Measurements from ENCODE around the gene UBE2V1.
"Not testable (repeated sequence)": the region's sequence is repeated elsewhere in the genome, so short reads cannot be mapped to it uniquely, and the experiment has no call there.

Gene UBE2V1

DNA sequence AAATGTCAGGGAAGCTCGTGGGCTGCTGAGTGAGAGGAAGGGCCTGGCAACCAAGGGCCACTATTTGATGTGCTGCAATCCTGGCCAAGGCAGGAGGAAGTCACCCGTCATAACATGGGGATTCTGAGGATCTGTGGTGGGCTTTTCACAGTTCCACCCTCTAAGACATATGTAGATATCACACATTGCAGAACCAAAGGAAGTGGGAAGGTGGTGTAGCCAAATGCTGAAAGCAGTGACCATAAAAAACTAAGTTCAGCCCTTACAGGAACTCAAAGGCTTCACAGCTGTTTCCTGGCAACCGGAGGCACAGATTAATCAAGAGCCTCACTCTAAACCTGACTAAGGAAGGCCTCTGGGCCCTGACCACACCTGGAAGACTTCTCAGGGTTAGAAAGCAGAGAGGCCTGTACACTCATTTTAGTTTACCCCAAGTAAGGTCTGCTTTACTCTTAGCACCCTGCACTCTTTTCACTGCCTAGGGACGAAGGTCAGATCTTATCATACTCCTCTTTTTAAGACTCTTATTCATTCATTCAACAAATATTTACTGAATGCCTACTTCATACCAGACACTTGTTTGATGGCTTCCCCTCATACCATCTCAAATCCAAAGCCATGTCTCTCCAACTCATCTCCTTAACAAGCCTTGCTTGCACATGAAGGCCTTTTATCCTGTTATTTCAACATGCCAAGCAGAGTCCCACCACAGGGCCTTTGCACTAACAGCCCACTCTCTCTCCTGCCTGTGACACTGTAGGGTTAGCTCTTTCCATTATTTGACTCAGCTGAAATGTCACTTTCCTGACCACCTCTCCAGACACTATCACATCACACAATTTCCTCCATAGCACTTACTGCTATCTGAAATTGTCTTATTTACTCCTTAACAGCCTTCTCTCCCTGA, 2.6 kb downstream of the UBE2V1 start:
- H3K27me3 ChIP-seq (ENCODE audit: insufficient read depth, low read depth, severe bottlenecking), result no peaks in the 10 kb centered on the region
- TF ChIP-seq, protein P1, sequence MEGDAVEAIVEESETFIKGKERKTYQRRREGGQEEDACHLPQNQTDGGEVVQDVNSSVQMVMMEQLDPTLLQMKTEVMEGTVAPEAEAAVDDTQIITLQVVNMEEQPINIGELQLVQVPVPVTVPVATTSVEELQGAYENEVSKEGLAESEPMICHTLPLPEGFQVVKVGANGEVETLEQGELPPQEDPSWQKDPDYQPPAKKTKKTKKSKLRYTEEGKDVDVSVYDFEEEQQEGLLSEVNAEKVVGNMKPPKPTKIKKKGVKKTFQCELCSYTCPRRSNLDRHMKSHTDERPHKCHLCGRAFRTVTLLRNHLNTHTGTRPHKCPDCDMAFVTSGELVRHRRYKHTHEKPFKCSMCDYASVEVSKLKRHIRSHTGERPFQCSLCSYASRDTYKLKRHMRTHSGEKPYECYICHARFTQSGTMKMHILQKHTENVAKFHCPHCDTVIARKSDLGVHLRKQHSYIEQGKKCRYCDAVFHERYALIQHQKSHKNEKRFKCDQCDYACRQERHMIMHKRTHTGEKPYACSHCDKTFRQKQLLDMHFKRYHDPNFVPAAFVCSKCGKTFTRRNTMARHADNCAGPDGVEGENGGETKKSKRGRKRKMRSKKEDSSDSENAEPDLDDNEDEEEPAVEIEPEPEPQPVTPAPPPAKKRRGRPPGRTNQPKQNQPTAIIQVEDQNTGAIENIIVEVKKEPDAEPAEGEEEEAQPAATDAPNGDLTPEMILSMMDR (IDR thresholded peaks at IDR 0.05; ENCODE audit: low read depth, low read length), result no peak
- H3K4me3 ChIP-seq (ENCODE audit: low read depth, low read length), result no peak overlapping the region

GRCh38 chr20:50108556-50109235, 4.3 kb downstream of the UBE2V1 start:
- H3K27me3 ChIP-seq (ENCODE audit: insufficient read depth, low read depth, severe bottlenecking), result no peaks in the 10 kb centered on the region
- peaks cover 15% of the 10 kb centered on the region for H3K36me3 ChIP-seq
- H3K9me3 ChIP-seq (ENCODE audit: severe bottlenecking), result no peaks in the 10 kb centered on the region
- H3K27ac ChIP-seq, result no peak overlapping the region
- TF ChIP-seq, protein P1 (IDR thresholded peaks at IDR 0.05; ENCODE audit: low read depth, low read length), result no peak
- DNase-seq, result no peak
- H3K4me3 ChIP-seq (ENCODE audit: low read depth, low read length), result no peak overlapping the region

More for the DNA sequence above, 2.6 kb downstream of the UBE2V1 start:
- H3K27ac ChIP-seq, result no peak overlapping the region
- H3K36me3 ChIP-seq, result peaks cover 15% of the 10 kb centered on the region
- DNase-seq, result no peak
- H3K9me3 ChIP-seq (ENCODE audit: severe bottlenecking), result no peaks in the 10 kb centered on the region

DNA sequence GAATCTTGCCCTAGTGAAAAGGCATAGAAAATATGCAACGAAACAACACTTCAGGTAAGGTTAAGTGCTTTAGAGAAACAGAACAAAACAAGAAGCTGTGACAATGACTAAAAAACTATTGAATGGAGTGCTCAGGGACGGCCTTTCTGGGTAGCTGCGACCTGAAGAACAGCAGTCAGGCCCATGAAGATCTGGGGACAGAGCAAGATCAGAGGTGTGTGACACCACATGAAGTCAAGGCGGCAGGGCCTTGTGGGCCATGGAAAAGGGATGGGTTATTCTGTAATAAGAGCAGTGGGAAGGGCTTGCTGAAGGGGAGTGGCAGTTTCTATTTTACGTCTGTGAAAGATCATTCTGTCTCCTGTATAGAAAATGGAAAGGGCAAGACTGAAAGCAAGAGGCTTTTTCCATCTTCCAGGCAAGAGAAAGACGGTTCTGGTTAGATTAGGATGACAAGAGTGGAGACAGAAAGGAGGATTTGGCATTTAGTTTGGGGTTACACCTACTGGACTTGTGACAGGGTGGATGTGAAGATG, 5.1 kb downstream of the UBE2V1 start:
- no peaks in the 10 kb centered on the region for H3K27me3 ChIP-seq (ENCODE audit: insufficient read depth, low read depth, severe bottlenecking)
- no peaks in the 10 kb centered on the region for H3K9me3 ChIP-seq (ENCODE audit: severe bottlenecking)
- peaks cover 19% of the 10 kb centered on the region for H3K36me3 ChIP-seq
- H3K4me3 ChIP-seq (ENCODE audit: low read depth, low read length), result no peak overlapping the region
- TF ChIP-seq, protein P1 (IDR thresholded peaks at IDR 0.05; ENCODE audit: low read depth, low read length), result no peak
- no peak overlapping the region for H3K27ac ChIP-seq
- no peak for DNase-seq

GRCh38 chr20:50107086-50107660, 5.8 kb downstream of the UBE2V1 start:
- TF ChIP-seq, protein P1 (IDR thresholded peaks at IDR 0.05; ENCODE audit: low read depth, low read length), result no peak
- H3K27ac ChIP-seq, result no peak overlapping the region
- H3K9me3 ChIP-seq (ENCODE audit: severe bottlenecking), result no peaks in the 10 kb centered on the region
- no peak overlapping the region for H3K4me3 ChIP-seq (ENCODE audit: low read depth, low read length)
- peaks cover 22% of the 10 kb centered on the region for H3K36me3 ChIP-seq
- no peak for DNase-seq
- no peaks in the 10 kb centered on the region for H3K27me3 ChIP-seq (ENCODE audit: insufficient read depth, low read depth, severe bottlenecking)

DNA sequence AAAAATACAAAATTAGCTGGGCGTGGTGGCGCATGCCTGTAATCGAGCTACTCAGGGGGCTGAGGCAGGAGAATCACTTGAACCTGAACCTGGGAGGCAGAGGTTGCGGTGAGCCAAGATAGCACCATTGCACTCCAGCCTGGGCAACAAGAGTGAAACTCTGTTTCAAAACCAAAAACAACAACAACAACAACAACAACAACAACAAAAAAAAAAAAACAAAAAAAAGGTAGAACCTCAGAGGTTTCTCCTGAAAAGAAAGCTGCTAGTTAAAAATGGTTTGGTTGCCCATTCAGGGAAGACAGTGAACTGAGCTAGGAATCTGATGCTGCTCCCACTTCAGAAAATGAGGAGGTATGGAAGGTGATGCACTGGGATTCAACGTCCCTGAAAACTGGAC, 6.3 kb downstream of the UBE2V1 start:
- H3K27ac ChIP-seq, result not testable (repeated sequence)
- peaks cover 27% of the 10 kb centered on the region for H3K36me3 ChIP-seq

DNA sequence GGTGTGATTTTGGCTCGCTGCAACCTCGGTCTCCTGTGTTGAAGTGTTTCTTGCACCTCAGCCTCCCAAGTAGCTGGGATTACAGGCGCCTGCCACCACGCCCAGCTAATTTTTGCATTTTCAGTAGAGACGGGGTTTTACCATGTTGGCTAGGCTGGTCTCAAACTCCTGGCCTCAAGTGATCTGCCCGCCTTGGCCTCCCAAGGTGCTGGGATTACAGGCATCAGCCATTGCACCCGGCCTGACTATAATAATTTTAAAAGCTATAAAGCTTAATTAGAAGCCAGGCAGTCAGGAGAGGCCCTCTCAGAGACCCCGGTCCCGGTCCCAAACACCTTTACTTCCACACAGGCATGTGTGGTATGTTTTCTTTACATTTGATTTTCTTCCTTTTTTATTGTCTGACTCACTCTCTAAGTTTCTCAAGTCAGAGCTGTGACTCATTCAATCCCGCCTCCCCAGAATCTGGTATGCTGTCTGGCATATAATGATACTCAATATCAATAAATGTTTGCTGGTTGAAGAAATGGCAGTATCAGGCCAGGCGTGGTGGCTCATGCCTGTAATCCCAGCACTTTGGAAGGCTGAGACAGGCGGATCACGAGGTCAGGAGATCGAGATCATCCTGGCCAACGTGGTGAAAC, 9.4 kb downstream of the UBE2V1 start:
- H3K27ac ChIP-seq; H3K9me3 ChIP-seq (ENCODE audit: severe bottlenecking); DNase-seq; H3K27me3 ChIP-seq (ENCODE audit: insufficient read depth, low read depth, severe bottlenecking); H3K4me3 ChIP-seq (ENCODE audit: low read depth, low read length): not testable (repeated sequence)
- peaks cover 21% of the 10 kb centered on the region for H3K36me3 ChIP-seq

More for the DNA sequence above, 6.3 kb downstream of the UBE2V1 start:
- not testable (repeated sequence) for DNase-seq; H3K4me3 ChIP-seq (ENCODE audit: low read depth, low read length); H3K9me3 ChIP-seq (ENCODE audit: severe bottlenecking); H3K27me3 ChIP-seq (ENCODE audit: insufficient read depth, low read depth, severe bottlenecking)

- not testable (repeated sequence) for H3K27ac ChIP-seq; H3K4me3 ChIP-seq (ENCODE audit: low read depth, low read length); H3K9me3 ChIP-seq (ENCODE audit: severe bottlenecking); DNase-seq; H3K27me3 ChIP-seq (ENCODE audit: insufficient read depth, low read depth, severe bottlenecking)
- peaks cover 17% of the 10 kb centered on the region for H3K36me3 ChIP-seq
Measured at GRCh38 chr20:50102551-50102950, 10.4 kb downstream of the UBE2V1 start.

Measured in WERI-Rb-1 (cell line).